Measurements from ENCODE around the gene SORL1. TPM values are rescaled to one million over a fixed set of nuclear protein-coding genes. Genes with fewer than 3 reads are reported as not detected.
"Not testable (repeated sequence)": the region's sequence is repeated elsewhere in the genome, so short reads cannot be mapped to it uniquely, and the experiment has no call there.

SORL1 gene
- total and polyA plus RNA-seq, 2 donors: 7.5 to 53.7 TPM

GRCh38 chr11:121559606-121560200 lies 107.6 kb downstream of the SORL1 start:
- H3K27ac ChIP-seq (ENCODE audit: low read depth): no peak overlapping the region
- 90% methylated on average over 6 of the region's 6 CpGs for WGBS
- H3K4me3 ChIP-seq (ENCODE audit: low read depth, low read length): no peak overlapping the region
- no peaks in the 10 kb centered on the region for H3K4me1 ChIP-seq (ENCODE audit: insufficient read depth)
- H3K36me3 ChIP-seq (ENCODE audit: insufficient read depth): no peaks in the 10 kb centered on the region
- no peak for DNase-seq (ENCODE audit: extremely low spot score)

- Histone ChIP-seq H3K36me3 (ENCODE audit: insufficient read depth) (no peaks in the 10 kb centered on the region), H3K27ac (ENCODE audit: low read depth) (no peak overlapping the region), H3K4me3 (ENCODE audit: low read depth, low read length) (no peak overlapping the region), H3K4me1 (ENCODE audit: insufficient read depth) (no peaks in the 10 kb centered on the region)
- no peak for DNase-seq (ENCODE audit: extremely low spot score)
Measured at GRCh38 chr11:121560236-121560635, 108.1 kb downstream of the SORL1 start.

- WGBS: 89% methylated on average over 5 of the region's 5 CpGs
- no peak for DNase-seq (ENCODE audit: extremely low spot score)
Measured at GRCh38 chr11:121561240-121561639, 109.1 kb downstream of the SORL1 start.

GRCh38 chr11:121561716-121562115 lies 109.6 kb downstream of the SORL1 start:
- 79% methylated on average over 5 of the region's 5 CpGs for whole genome bisulfite sequencing
- no peak overlapping the region for H3K27ac ChIP-seq (ENCODE audit: low read depth)
- no peaks in the 10 kb centered on the region for H3K36me3 ChIP-seq (ENCODE audit: insufficient read depth)
- no peak overlapping the region for H3K4me3 ChIP-seq (ENCODE audit: low read depth, low read length)
- DNase-seq (ENCODE audit: extremely low spot score): no peak
- no peaks in the 10 kb centered on the region for H3K4me1 ChIP-seq (ENCODE audit: insufficient read depth)

More at GRCh38 chr11:121561240-121561639, 109.1 kb downstream of the SORL1 start:
- Histone ChIP-seq H3K4me3 (ENCODE audit: low read depth, low read length) (no peak overlapping the region), H3K4me1 (ENCODE audit: insufficient read depth) (no peaks in the 10 kb centered on the region), H3K36me3 (ENCODE audit: insufficient read depth) (no peaks in the 10 kb centered on the region), H3K27ac (ENCODE audit: low read depth) (no peak overlapping the region)

DNA sequence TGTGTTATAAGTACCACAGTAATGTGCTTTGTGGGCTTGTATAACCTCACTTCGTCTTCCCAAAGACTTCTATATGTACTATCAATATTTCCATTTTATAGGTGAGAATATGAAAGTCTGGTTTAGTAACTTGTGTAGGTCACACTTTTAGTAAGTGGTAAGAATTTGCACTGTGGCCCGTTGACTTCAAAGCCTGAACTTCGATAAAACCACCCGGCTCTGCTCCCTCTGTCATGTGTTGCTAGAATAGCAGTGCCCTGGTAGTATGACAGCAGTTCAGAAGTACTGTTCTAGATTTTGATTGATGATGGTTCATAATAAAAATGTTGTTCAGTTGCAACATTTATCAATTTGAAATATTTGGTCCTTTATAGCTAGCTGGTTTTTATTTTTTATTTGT lies 110.9 kb downstream of the SORL1 start:
- Histone ChIP-seq H3K4me1 (ENCODE audit: insufficient read depth) (no peaks in the 10 kb centered on the region), H3K4me3 (ENCODE audit: low read depth, low read length) (no peak overlapping the region), H3K36me3 (ENCODE audit: insufficient read depth) (peaks cover 2% of the 10 kb centered on the region), H3K27ac (ENCODE audit: low read depth) (no peak overlapping the region)
- no peak for DNase-seq (ENCODE audit: extremely low spot score)
- 90% methylated on average over 4 of the region's 4 CpGs for WGBS

- Histone ChIP-seq H3K4me3 (ENCODE audit: low read depth, low read length) (no peak overlapping the region), H3K27ac (ENCODE audit: low read depth) (no peak overlapping the region), H3K4me1 (ENCODE audit: insufficient read depth) (no peaks in the 10 kb centered on the region), H3K36me3 (ENCODE audit: insufficient read depth) (peaks cover 2% of the 10 kb centered on the region)
- WGBS: 88% methylated on average over 8 of the region's 8 CpGs
- DNase-seq (ENCODE audit: extremely low spot score): no peak
Measured at GRCh38 chr11:121563900-121564822, 112.0 kb downstream of the SORL1 start.

DNA sequence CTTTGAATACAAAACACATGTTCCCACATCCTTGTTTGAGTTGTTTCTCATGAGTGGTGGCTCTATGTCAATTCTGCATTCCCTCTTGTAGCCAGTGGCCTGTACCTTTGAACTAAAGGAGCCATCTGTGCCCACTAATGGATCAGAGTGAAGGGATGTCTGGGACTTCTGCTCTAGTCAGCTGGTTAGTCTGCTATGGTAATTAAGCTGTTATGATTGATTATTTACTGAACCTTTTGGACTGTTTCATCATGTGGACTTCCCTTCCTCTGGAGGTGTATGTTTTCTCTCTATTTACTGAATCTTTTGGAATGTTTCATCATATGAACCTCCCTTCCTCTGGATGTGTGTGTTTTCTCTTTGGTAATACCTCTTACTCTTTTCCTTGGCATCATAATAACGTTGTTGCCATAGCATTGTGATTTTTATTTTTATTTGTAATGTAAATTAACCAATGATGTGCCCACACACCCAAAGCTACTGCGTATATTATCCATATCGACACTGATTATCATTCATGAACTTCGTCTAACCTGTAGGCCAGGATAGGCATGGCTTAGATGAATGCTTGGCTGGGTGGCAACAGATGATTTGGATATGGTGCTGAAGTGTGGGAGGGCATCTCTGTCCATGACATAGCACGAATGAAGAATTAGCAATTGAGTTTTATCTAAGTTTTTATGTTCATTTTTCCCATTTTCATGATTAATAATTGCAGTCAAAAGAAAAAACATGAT lies 113.0 kb downstream of the SORL1 start:
- DNase-seq (ENCODE audit: extremely low spot score): no peak
- Histone ChIP-seq H3K4me1 (ENCODE audit: insufficient read depth) (no peaks in the 10 kb centered on the region), H3K36me3 (ENCODE audit: insufficient read depth) (peaks cover 2% of the 10 kb centered on the region), H3K4me3 (ENCODE audit: low read depth, low read length) (no peak overlapping the region), H3K27ac (ENCODE audit: low read depth) (no peak overlapping the region)
- 93% methylated on average over 5 of the region's 5 CpGs for WGBS

DNA sequence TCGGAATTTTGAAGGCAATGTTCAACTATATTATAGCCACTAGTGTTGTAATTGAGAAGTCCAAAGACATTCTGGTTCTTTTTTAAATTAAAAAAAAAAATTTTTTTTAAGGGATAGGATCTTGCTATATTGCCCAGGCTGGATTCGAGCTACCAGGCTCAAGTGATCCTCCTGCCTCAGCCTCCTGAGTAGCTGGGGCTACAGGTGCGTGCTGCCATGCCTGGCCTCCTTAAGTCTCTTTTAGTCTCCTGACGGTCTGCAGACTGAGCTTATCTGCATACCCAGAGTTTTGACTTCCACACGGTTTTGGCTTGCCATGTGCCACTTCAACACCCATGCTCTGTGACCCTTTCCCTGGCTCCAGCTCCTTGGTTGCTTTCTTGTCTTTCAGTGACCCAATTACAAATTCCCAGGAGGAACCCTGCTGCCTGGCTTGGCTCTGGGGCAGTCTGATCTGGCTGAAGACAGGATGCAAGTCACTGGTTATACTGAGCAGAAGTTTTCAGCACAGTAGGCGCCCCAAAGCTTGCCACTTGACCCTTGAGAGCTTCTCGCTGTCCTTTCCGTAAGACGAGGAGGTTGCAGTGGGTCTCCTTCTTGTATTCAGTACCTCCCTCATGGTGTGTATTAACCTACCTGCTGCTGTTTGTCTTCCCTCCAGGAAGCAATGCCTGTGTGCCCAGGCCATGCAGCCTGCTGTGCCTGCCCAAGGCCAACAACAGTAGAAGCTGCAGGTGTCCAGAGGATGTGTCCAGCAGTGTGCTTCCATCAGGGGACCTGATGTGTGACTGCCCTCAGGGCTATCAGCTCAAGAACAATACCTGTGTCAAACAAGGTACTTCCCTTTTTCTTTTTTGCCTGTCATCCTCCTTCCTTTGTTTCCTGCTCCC lies 114.4 kb downstream of the SORL1 start:
- Histone ChIP-seq H3K36me3 (ENCODE audit: insufficient read depth) (peaks cover 2% of the 10 kb centered on the region), H3K27ac (ENCODE audit: low read depth) (no peak overlapping the region), H3K4me1 (ENCODE audit: insufficient read depth) (no peaks in the 10 kb centered on the region), H3K4me3 (ENCODE audit: low read depth, low read length) (no peak overlapping the region)
- WGBS: 93% methylated on average over 9 of the region's 9 CpGs
- DNase-seq (ENCODE audit: extremely low spot score): no peak

DNA sequence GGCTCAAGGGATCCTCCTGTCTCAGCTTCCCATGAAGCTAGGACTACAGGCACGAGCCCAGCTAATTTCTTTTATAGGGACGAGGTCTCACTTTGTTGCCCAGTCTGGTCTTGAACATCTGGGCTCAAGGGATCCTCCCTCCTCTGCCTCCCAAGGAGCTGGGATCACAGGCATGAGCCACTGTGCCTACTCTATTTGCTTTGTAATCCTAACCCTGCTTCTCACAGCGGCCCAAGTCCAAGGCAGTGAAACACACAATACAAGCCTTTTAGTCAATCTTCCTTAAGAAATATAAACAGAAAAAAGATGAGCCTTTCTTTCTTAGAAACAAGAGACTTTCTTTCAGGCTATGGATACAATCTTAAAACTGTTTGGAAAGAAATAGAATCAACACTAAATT lies 115.9 kb downstream of the SORL1 start:
- H3K27ac ChIP-seq (ENCODE audit: low read depth): no peak overlapping the region
- WGBS: 76% methylated on average over 3 of the region's 3 CpGs
- H3K4me1 ChIP-seq (ENCODE audit: insufficient read depth): no peaks in the 10 kb centered on the region
- no peak overlapping the region for H3K4me3 ChIP-seq (ENCODE audit: low read depth, low read length)
- H3K36me3 ChIP-seq (ENCODE audit: insufficient read depth): peaks cover 2% of the 10 kb centered on the region
- DNase-seq (ENCODE audit: extremely low spot score): no peak

DNA sequence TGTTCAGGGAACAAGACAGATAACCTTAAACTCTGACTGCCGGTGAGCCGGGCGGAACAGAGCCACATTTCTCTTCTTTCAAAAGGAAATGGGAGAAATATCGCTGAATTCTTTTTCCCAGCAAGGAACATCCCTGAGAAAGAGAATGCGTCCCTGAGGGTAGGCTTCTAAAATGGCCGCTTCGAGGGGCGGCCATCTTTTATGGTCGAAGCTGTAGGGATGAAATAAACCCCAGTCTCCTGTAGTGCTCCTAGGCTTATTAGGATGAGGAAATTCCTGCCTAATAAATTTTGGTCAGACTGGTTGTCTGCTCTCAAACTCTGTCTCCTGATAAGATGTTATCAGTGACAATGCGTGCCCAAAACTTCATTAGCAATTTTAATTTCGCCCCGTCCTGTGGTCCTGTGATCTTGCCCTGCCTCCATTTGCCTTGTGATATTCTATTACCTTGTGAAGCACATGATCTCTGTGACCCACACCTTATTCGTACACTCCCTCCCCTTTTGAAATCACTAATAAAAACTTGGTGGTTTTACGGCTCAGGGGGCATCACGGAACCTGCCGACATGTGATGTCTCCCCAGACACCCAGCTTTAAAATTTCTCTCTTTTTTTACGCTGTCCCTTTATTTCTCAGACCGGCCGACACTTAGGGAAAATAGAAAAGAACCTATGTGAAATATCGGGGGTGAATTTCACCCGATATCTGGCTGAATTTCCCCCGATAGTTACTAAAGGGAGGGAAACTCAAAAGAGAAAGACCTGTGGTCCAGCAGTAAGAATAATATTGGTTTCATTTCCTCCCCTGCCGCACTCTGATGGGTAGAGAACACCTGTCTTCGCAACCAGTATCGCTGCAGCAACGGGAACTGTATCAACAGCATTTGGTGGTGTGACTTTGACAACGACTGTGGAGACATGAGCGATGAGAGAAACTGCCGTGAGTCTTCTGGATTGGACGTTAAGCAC lies 117.5 kb downstream of the SORL1 start:
- H3K27ac ChIP-seq (ENCODE audit: low read depth); H3K4me1 ChIP-seq (ENCODE audit: insufficient read depth); H3K4me3 ChIP-seq (ENCODE audit: low read depth, low read length); H3K36me3 ChIP-seq (ENCODE audit: insufficient read depth); DNase-seq (ENCODE audit: extremely low spot score): not testable (repeated sequence)
- WGBS: 93% methylated on average over 30 of the region's 30 CpGs

- Histone ChIP-seq H3K4me1 (ENCODE audit: insufficient read depth) (no peaks in the 10 kb centered on the region), H3K36me3 (ENCODE audit: insufficient read depth) (peaks cover 2% of the 10 kb centered on the region), H3K27ac (ENCODE audit: low read depth) (no peak overlapping the region), H3K4me3 (ENCODE audit: low read depth, low read length) (no peak overlapping the region)
- DNase-seq (ENCODE audit: extremely low spot score): no peak
- 97% methylated on average over 3 of the region's 3 CpGs for WGBS
Measured at GRCh38 chr11:121570453-121570852, 118.3 kb downstream of the SORL1 start.

- WGBS: 68% methylated on average over 4 of the region's 4 CpGs
- Histone ChIP-seq H3K4me3 (ENCODE audit: low read depth, low read length) (no peak overlapping the region), H3K27ac (ENCODE audit: low read depth) (no peak overlapping the region), H3K36me3 (ENCODE audit: insufficient read depth) (peaks cover 2% of the 10 kb centered on the region), H3K4me1 (ENCODE audit: insufficient read depth) (no peaks in the 10 kb centered on the region)
- no peak for DNase-seq (ENCODE audit: extremely low spot score)
Measured at GRCh38 chr11:121571506-121571905, 119.4 kb downstream of the SORL1 start.
